Stimulated activated naive B cell treated with anti-CD40 and anti-IgM and Interleukin-4, amounts not matched to agents 10 μg/mL and 1 μg/mL and 100 μg/mL, for 72 hours (primary cell): ENCODE data around the gene TMEM243.
"Not testable (repeated sequence)": the region's sequence is repeated elsewhere in the genome, so short reads cannot be mapped to it uniquely, and the experiment has no call there.

ENCODE experiments used
- ATAC-seq, 2 donors: fragments of 150-1000 bp; cut with Tn5 transposase; replicated peaks; 2 replicates each; pipeline ENCODE4 v1.10.0; 2021; ENCODE audit warnings: moderate library complexity in 1 of 2
- DNase-seq: peaks from one replicate; pipeline ENCODE4 v3.0.0; 2021
- H3K27ac Mint-ChIP-seq: one replicate; pipeline ENCODE4 v1.8.0; 2022; ENCODE audit warnings: mild to moderate bottlenecking, mixed read lengths
- H3K27me3 Mint-ChIP-seq, 2 donors: one replicate each; pipeline ENCODE4 v1.8.0; 2022; ENCODE audit warnings: mixed read lengths in 2 of 2
- H3K36me3 Mint-ChIP-seq, 2 donors: one replicate each; pipeline ENCODE4 v1.8.0; 2022; ENCODE audit warnings: mixed read lengths in 2 of 2, mild to moderate bottlenecking in 1 of 2
- H3K4me1 Mint-ChIP-seq, 2 donors: one replicate each; pipeline ENCODE4 v1.8.0; 2022; ENCODE audit warnings: mixed read lengths in 2 of 2, mild to moderate bottlenecking in 1 of 2
- H3K4me3 Mint-ChIP-seq, 2 donors: one replicate each; pipeline ENCODE4 v1.8.0; 2022; ENCODE audit warnings: mild to moderate bottlenecking in 2 of 2, mixed read lengths in 2 of 2, moderate library complexity in 1 of 2
- H3K9me3 Mint-ChIP-seq, 2 donors: one replicate each; pipeline ENCODE4 v1.8.0; 2022; ENCODE audit warnings: mixed read lengths in 2 of 2, mild to moderate bottlenecking in 1 of 2

TMEM243 gene

DNA sequence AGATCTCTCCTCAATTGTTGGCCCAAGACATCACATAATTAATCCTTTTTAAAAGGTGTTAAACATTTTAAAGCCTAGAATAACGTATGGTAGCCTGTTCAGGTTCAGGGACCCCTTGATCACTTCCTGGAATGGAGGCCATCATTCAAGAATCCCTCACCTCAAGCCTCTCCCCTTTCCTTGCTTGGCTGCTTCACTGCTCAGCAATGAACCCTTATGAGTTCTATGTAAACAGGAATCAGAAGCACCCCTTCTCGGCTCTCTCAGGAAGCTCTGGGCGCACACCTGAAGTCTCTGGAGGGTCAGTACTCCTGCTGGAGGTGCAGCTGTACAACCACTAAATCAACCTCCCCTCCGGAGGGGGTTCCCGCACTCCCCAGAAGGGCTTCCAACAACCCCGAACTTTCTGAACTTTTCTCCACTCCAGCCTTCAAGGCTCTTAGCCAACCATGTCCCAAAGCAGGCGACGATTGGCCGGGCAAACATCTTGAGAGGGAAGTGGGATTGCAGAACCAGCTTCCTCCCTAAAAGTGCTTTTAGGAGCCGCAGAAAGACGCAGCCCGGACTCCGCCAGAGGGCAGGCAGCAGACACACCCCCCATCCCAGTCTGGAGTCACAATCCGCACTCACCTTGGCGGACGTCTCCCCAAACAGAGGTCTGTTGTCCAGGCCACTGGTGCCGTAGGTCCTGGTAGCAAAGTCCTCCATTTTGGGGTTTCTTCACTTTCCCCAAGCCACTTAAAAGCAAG lies 562 bp downstream of the TMEM243 start:
- Mint-ChIP-seq H3K4me3 (peak overlapping the region; percentile 97 to 100), H3K27me3 (no peaks in the 10 kb centered on the region), H3K27ac (peak overlapping the region; percentile 100), H3K36me3 (peaks cover 25 to 30% of the 10 kb centered on the region in 2 donors), H3K4me1 (peaks cover 20 to 44% of the 10 kb centered on the region in 2 donors), H3K9me3 (no peaks in the 10 kb centered on the region)
- ATAC-seq (peak; percentile 17 to 18), DNase-seq (peak; percentile 61)

DNA sequence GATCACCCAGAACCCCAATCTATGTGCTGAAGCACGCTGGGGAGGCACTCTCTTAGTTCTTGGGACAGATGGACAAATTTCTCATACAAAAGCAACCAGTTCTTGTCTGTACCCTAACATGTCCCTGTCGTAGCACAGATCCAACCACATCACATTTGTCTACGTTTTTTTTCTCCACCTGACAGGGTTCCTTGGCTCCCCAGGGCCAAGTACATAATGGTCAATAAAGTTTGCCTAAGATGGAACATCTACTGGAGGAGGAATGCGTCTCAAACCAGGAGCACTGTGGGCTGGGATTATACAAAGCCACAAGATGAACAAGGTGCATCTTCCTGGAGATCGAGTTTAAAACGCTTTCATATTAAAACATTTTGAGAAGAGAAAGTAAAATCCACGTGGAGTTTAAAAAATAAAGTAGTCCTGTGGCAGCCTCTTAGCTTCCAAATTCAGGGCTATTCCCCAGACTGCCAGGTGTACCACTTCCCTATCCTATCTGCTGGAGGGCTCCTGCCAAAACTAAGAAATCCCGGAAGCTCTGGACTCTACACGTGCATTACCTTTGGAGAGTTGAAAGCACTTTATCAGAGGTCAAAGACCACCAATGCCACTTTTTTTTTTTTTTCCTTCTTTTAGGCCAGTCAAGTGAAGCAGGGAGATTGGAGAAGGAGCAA lies 1.4 kb downstream of the TMEM243 start:
- no peak for DNase-seq
- no peaks in the 10 kb centered on the region for H3K9me3 Mint-ChIP-seq
- H3K36me3 Mint-ChIP-seq = peaks cover 29 to 36% of the 10 kb centered on the region in 2 donors
- peaks cover 26 to 52% of the 10 kb centered on the region in 2 donors for H3K4me1 Mint-ChIP-seq
- peak overlapping the region; percentile 100 for H3K27ac Mint-ChIP-seq
- H3K27me3 Mint-ChIP-seq = no peaks in the 10 kb centered on the region
- no peak for ATAC-seq
- H3K4me3 Mint-ChIP-seq = peak overlapping the region; percentile 97 to 100

DNA sequence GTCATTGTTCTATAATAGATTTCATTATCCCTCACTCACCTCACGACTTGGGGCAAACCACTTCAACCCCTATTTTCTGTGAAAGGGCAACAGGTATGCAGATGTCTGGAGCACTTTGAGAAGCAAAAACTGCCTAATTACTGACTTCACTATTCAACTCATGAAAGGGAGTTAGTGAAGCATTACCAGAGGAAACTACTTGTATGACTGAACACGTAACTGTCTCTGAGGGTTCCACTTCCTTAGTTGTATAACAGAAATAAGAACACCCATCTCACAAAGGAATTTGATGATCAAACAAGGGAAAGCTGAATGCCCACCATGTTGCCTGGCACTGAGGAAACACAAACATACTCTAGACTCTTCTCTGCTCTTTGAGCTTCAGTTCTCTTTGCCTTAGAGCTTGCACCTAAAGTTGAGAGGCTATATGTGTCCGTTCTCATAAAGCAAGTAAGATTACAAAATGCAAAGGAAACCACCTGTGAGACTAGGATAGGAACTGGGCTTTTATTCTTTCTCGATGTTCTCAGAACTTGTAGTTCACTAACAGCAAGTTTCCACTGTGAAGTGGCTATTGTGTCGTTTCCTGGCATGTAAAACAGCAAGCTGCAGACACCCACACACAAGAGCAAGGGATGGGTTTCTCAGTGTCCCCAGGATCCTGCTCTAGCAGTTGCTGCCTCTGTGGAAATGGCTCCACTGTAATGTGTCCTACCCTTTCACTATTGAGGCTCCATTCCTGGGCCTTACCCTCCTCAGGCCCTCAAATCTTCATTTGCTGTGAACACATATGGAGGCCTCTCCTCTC lies 2.6 kb downstream of the TMEM243 start:
- Mint-ChIP-seq H3K36me3 (peaks cover 32 to 45% of the 10 kb centered on the region in 2 donors), H3K27me3 (no peaks in the 10 kb centered on the region), H3K27ac (peak overlapping the region; percentile 100), H3K4me1 (peaks cover 36 to 64% of the 10 kb centered on the region in 2 donors), H3K9me3 (no peaks in the 10 kb centered on the region), H3K4me3 (peak overlapping the region; percentile 97 to 100)
- DNase-seq (peak; percentile 74), ATAC-seq (peak; percentile 62 to 65)

DNA sequence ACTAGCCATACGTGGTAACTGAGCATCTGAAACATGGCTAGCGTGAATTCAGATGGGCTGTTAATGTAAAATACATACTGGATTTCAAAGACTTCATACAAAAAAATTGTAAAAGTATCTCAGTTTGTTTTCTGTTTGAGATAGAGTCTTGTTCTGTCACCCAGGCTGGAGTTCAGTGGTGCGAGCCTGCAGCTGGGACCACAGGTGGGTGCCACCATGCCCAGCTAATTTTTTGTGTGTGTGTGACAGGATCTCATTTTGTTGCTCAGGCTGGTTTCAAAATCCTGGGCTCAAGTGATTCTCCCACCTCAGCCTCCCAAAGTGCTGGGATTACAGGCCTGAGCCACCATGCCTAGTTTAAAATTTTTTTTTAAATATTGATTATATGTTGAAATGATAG lies 4.5 kb downstream of the TMEM243 start:
- no peaks in the 10 kb centered on the region for H3K9me3 Mint-ChIP-seq
- H3K4me1 Mint-ChIP-seq = peaks cover 43 to 75% of the 10 kb centered on the region in 2 donors
- peak overlapping the region; percentile 47 for H3K27ac Mint-ChIP-seq
- peak overlapping the region in 1 of 2 donors; percentile 46 for H3K4me3 Mint-ChIP-seq
- DNase-seq = no peak
- H3K27me3 Mint-ChIP-seq = no peaks in the 10 kb centered on the region
- peaks cover 36 to 57% of the 10 kb centered on the region in 2 donors for H3K36me3 Mint-ChIP-seq
- no peak for ATAC-seq

GRCh38 chr7:87213811-87214210 lies 5.7 kb downstream of the TMEM243 start:
- DNase-seq (no peak), ATAC-seq (no peak)
- Mint-ChIP-seq H3K9me3 (peaks cover 5 to 7% of the 10 kb centered on the region in 2 donors), H3K4me1 (peaks cover 50 to 76% of the 10 kb centered on the region in 2 donors), H3K27ac (peak overlapping the region; percentile 90), H3K4me3 (peak overlapping the region; percentile 64 to 77), H3K36me3 (peaks cover 36 to 57% of the 10 kb centered on the region in 2 donors), H3K27me3 (no peaks in the 10 kb centered on the region)

GRCh38 chr7:87213252-87213651 lies 6.3 kb downstream of the TMEM243 start:
- Mint-ChIP-seq H3K27me3 (no peaks in the 10 kb centered on the region), H3K4me3 (peak overlapping the region; percentile 66 to 75), H3K9me3 (peaks cover 7% of the 10 kb centered on the region in 2 donors), H3K4me1 (peaks cover 55 to 76% of the 10 kb centered on the region in 2 donors), H3K36me3 (peaks cover 35 to 57% of the 10 kb centered on the region in 2 donors), H3K27ac (peak overlapping the region; percentile 89)
- no peak for ATAC-seq
- DNase-seq = no peak

- no peak for ATAC-seq
- peak overlapping the region; percentile 89 for H3K27ac Mint-ChIP-seq
- no peak for DNase-seq
- H3K4me3 Mint-ChIP-seq = peak overlapping the region; percentile 66 to 75
- peaks cover 38 to 59% of the 10 kb centered on the region in 2 donors for H3K36me3 Mint-ChIP-seq
- H3K9me3 Mint-ChIP-seq = peaks cover 7% of the 10 kb centered on the region in 2 donors
- H3K4me1 Mint-ChIP-seq = peaks cover 62 to 81% of the 10 kb centered on the region in 2 donors
- no peaks in the 10 kb centered on the region for H3K27me3 Mint-ChIP-seq
Observed at GRCh38 chr7:87212498-87212897, 7.0 kb downstream of the TMEM243 start.

DNA sequence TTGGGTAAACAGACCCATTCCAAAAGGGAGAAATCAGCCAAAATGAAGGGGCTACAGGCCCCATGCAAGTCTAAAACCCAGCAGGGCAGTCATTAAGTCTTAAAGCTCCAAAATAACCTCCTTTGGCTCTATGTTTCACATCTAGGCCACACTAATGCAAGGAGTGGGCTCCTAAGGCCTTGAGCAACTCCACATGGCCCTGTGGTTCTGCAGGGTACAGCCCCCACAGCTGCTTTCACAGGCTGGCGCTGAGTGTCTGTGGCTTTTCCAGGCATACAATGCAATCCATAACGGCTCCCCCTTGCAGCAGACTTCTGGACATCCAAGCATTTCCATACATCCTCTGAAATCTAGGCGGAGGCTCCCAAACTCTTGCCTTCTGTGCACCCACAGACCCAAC lies 9.0 kb downstream of the TMEM243 start:
- ATAC-seq = no peak
- H3K4me3 Mint-ChIP-seq = no peak overlapping the region
- no peaks in the 10 kb centered on the region for H3K27me3 Mint-ChIP-seq
- H3K4me1 Mint-ChIP-seq = peaks cover 59 to 81% of the 10 kb centered on the region in 2 donors
- H3K9me3 Mint-ChIP-seq = peaks cover 15 to 16% of the 10 kb centered on the region in 2 donors
- DNase-seq = no peak
- peak overlapping the region; percentile 20 for H3K27ac Mint-ChIP-seq
- peaks cover 52 to 76% of the 10 kb centered on the region in 2 donors for H3K36me3 Mint-ChIP-seq

- H3K9me3 Mint-ChIP-seq = peaks cover 18% of the 10 kb centered on the region in 2 donors
- ATAC-seq = no peak
- H3K27ac Mint-ChIP-seq = peak overlapping the region; percentile 92
- peak overlapping the region; percentile 29 to 52 for H3K4me3 Mint-ChIP-seq
- DNase-seq = no peak
- H3K36me3 Mint-ChIP-seq = peaks cover 60 to 85% of the 10 kb centered on the region in 2 donors
- H3K27me3 Mint-ChIP-seq = no peaks in the 10 kb centered on the region
- peaks cover 59 to 82% of the 10 kb centered on the region in 2 donors for H3K4me1 Mint-ChIP-seq
Observed at GRCh38 chr7:87209295-87209924, 10.1 kb downstream of the TMEM243 start.

DNA sequence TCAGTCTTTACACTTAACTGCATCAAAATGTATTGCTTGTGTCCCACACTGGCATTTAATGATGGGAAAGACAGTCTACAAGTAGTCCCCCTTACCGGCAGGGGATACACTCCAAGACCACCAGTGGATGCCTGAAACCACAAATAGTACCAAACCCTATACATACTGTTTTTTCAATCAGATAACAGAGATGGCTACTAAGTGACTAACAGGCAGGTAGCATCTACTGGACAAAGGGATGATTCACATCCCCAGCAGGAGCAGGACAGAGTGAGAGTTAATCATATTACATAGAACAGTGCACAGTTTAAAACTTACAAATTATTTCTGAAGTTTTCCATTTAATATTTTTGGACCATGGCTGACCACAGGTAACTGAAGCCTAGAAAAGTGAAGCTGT lies 13.2 kb downstream of the TMEM243 start:
- peaks cover 44 to 78% of the 10 kb centered on the region in 2 donors for H3K4me1 Mint-ChIP-seq
- H3K9me3 Mint-ChIP-seq = peaks cover 23 to 26% of the 10 kb centered on the region in 2 donors
- peak overlapping the region; percentile 85 for H3K27ac Mint-ChIP-seq
- peaks cover 68 to 88% of the 10 kb centered on the region in 2 donors for H3K36me3 Mint-ChIP-seq
- no peak for DNase-seq
- H3K4me3 Mint-ChIP-seq = no peak overlapping the region
- no peaks in the 10 kb centered on the region for H3K27me3 Mint-ChIP-seq
- no peak for ATAC-seq

GRCh38 chr7:87205701-87206100 lies 13.8 kb downstream of the TMEM243 start:
- Mint-ChIP-seq H3K4me3 (peak overlapping the region in 1 of 2 donors; percentile 8), H3K27ac (peak overlapping the region; percentile 85), H3K36me3 (peaks cover 68 to 86% of the 10 kb centered on the region in 2 donors), H3K4me1 (peaks cover 42 to 75% of the 10 kb centered on the region in 2 donors), H3K9me3 (peaks cover 23 to 26% of the 10 kb centered on the region in 2 donors)
- H3K27me3 Mint-ChIP-seq, ATAC-seq, DNase-seq: not testable (repeated sequence)

- no peaks in the 10 kb centered on the region for H3K27me3 Mint-ChIP-seq
Observed at GRCh38 chr7:87204933-87205332, 14.6 kb downstream of the TMEM243 start.

DNA sequence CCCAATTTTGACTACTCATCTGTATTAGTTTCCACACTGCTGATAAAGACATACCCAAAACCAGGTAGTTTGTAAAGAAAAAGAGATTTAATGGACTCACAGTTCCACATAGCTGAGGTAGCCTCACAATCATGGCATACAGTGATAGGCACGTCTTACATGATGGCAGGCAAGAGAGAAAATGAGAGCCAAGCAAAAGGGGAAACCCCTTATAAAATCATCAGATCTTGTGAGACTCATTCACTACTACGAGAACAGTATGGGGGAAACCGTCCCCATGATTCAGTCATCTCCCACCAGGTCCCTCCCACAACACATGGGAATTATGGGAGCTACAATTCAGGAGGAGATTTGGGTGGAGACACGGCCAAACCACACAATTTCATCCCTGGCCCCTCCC lies 15.6 kb downstream of the TMEM243 start:
- not testable (repeated sequence) for DNase-seq, ATAC-seq, H3K27me3 Mint-ChIP-seq
- Mint-ChIP-seq H3K27ac (peak overlapping the region; percentile 85), H3K4me1 (peaks cover 42 to 75% of the 10 kb centered on the region in 2 donors), H3K4me3 (peak overlapping the region in 1 of 2 donors; percentile 44), H3K36me3 (peaks cover 75 to 88% of the 10 kb centered on the region in 2 donors), H3K9me3 (peaks cover 18 to 22% of the 10 kb centered on the region in 2 donors)

More at GRCh38 chr7:87204933-87205332, 14.6 kb downstream of the TMEM243 start:
- ATAC-seq (no peak), DNase-seq (no peak)
- H3K4me1 Mint-ChIP-seq = peaks cover 42 to 75% of the 10 kb centered on the region in 2 donors
- H3K9me3 Mint-ChIP-seq = peaks cover 23 to 26% of the 10 kb centered on the region in 2 donors
- no peak overlapping the region for H3K4me3 Mint-ChIP-seq
- H3K27ac Mint-ChIP-seq = no peak overlapping the region
- peaks cover 72 to 90% of the 10 kb centered on the region in 2 donors for H3K36me3 Mint-ChIP-seq
